Type B pancreatic cell (in vitro differentiated cells): ENCODE results near the gene TULP1. TPM values are rescaled to one million over a fixed set of nuclear protein-coding genes. Genes with fewer than 3 reads are reported as not detected.

Source experiments
- DNase-seq: peaks from one replicate; pipeline ENCODE4 v3.0.0; 2021; ENCODE audit warnings: mixed read lengths; ENCODE audit not compliant: unreplicated experiment; ENCODE audit errors: extremely low spot score
- H3K27ac Mint-ChIP-seq: 2 replicates; pipeline ENCODE4 v1.8.0; 2021; ENCODE audit warnings: mild to moderate bottlenecking, mixed read lengths
- H3K27me3 Mint-ChIP-seq: 2 replicates; pipeline ENCODE4 v1.8.0; 2021; ENCODE audit warnings: mixed read lengths
- H3K36me3 Mint-ChIP-seq: 2 replicates; pipeline ENCODE4 v1.8.0; 2021; ENCODE audit warnings: mixed read lengths
- H3K4me1 Mint-ChIP-seq: one replicate; pipeline ENCODE4 v1.8.0; 2021; ENCODE audit warnings: mixed read lengths; ENCODE audit not compliant: unreplicated experiment
- H3K4me3 Mint-ChIP-seq: 2 replicates; pipeline ENCODE4 v1.8.0; 2021; ENCODE audit warnings: mild to moderate bottlenecking, mixed read lengths
- H3K9me3 Mint-ChIP-seq: 2 replicates; pipeline ENCODE4 v1.8.0; 2021; ENCODE audit warnings: mixed read lengths
- CTCF ChIP-seq: fragments of 200-600 bp; sonication (generic); conservative IDR thresholded peaks from 2 replicates; pipeline ENCODE4 v1.5.0; 2021; ENCODE audit warnings: antibody characterized with exemption, mild to moderate bottlenecking
- total RNA-seq: library from RNA; stranded (reverse); gene quantifications from 2 replicates; pipeline ENCODE4 v1.2.1, GENCODE V29; 2021; ENCODE audit warnings: low replicate concordance

TULP1 gene
- total RNA-seq, 1 donor from 2014 or later, result not detected

- Mint-ChIP-seq H3K9me3 (no peaks in the 10 kb centered on the region), H3K27me3 (peaks cover 3% of the 10 kb centered on the region), H3K36me3 (peaks cover 18% of the 10 kb centered on the region), H3K4me1 (peaks cover 27% of the 10 kb centered on the region), H3K27ac (peak overlapping the region; percentile 75), H3K4me3 (no peak overlapping the region)
- no peak for TF ChIP-seq CTCF
- DNase-seq, result no peak
Observed at GRCh38 chr6:35474131-35474941, 38.4 kb downstream of the TULP1 start.

GRCh38 chr6:35473850-35474130 lies 38.9 kb downstream of the TULP1 start:
- Mint-ChIP-seq H3K4me1 (peaks cover 29% of the 10 kb centered on the region), H3K9me3 (no peaks in the 10 kb centered on the region), H3K36me3 (peaks cover 20% of the 10 kb centered on the region), H3K27me3 (peaks cover 3% of the 10 kb centered on the region), H3K4me3 (no peak overlapping the region), H3K27ac (peak overlapping the region; percentile 75)
- TF ChIP-seq CTCF, result no peak
- DNase-seq, result no peak

- Mint-ChIP-seq H3K36me3 (peaks cover 20% of the 10 kb centered on the region), H3K4me3 (peak overlapping the region; percentile 51), H3K9me3 (no peaks in the 10 kb centered on the region)
Observed at GRCh38 chr6:35473075-35473849, 39.4 kb downstream of the TULP1 start.

GRCh38 chr6:35471836-35472345 lies 40.8 kb downstream of the TULP1 start:
- H3K27me3 Mint-ChIP-seq, result peaks cover 3% of the 10 kb centered on the region
- DNase-seq, result no peak
- no peaks in the 10 kb centered on the region for H3K9me3 Mint-ChIP-seq
- H3K4me3 Mint-ChIP-seq, result peak overlapping the region; percentile 61
- H3K4me1 Mint-ChIP-seq, result peaks cover 29% of the 10 kb centered on the region
- H3K36me3 Mint-ChIP-seq, result peaks cover 20% of the 10 kb centered on the region
- no peak for TF ChIP-seq CTCF
- H3K27ac Mint-ChIP-seq, result peak overlapping the region; percentile 96

More at GRCh38 chr6:35473075-35473849, 39.4 kb downstream of the TULP1 start:
- H3K27ac Mint-ChIP-seq, result peak overlapping the region; percentile 75
- TF ChIP-seq CTCF, result no peak
- peaks cover 3% of the 10 kb centered on the region for H3K27me3 Mint-ChIP-seq
- no peak for DNase-seq
- H3K4me1 Mint-ChIP-seq, result peaks cover 29% of the 10 kb centered on the region

- Mint-ChIP-seq H3K9me3 (no peaks in the 10 kb centered on the region), H3K27me3 (peaks cover 3% of the 10 kb centered on the region), H3K4me3 (peak overlapping the region; percentile 94), H3K4me1 (peaks cover 29% of the 10 kb centered on the region), H3K36me3 (peaks cover 20% of the 10 kb centered on the region), H3K27ac (peak overlapping the region; percentile 96)
- no peak for TF ChIP-seq CTCF
- no peak for DNase-seq
Observed at GRCh38 chr6:35470663-35471120, 42.0 kb downstream of the TULP1 start.
